Measurements from ENCODE around the gene SHOX.
"Not testable (repeated sequence)": the region's sequence is repeated elsewhere in the genome, so short reads cannot be mapped to it uniquely, and the experiment has no call there.

Gene SHOX

DNA sequence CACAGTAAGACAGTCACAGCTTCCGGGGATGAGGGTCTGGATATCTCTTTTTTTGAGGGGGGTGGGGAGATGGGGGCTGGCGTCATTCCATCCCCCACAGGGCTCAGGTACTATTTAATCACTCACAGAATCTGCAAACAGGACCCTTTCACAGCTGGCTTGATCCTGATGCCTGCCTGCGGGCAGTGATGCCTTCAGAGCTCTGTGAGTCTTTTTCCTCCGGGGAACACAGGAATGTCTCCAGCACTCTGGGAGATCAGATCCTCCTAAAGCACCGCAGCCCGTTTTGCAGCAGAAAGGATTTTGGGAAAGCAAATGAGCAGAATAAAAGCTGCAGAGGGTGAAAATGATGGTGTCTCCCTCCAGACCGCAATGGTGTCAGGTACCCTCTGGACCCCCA lies 13.2 kb upstream of the SHOX start:
- H3K27me3 Mint-ChIP-seq (ENCODE audit: low read depth): peaks cover 93% of the 10 kb centered on the region
- H3K27ac Mint-ChIP-seq: no peak overlapping the region
- TF ChIP-seq, protein P1, sequence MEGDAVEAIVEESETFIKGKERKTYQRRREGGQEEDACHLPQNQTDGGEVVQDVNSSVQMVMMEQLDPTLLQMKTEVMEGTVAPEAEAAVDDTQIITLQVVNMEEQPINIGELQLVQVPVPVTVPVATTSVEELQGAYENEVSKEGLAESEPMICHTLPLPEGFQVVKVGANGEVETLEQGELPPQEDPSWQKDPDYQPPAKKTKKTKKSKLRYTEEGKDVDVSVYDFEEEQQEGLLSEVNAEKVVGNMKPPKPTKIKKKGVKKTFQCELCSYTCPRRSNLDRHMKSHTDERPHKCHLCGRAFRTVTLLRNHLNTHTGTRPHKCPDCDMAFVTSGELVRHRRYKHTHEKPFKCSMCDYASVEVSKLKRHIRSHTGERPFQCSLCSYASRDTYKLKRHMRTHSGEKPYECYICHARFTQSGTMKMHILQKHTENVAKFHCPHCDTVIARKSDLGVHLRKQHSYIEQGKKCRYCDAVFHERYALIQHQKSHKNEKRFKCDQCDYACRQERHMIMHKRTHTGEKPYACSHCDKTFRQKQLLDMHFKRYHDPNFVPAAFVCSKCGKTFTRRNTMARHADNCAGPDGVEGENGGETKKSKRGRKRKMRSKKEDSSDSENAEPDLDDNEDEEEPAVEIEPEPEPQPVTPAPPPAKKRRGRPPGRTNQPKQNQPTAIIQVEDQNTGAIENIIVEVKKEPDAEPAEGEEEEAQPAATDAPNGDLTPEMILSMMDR (IDR thresholded peaks at IDR 0.05; ENCODE audit: unreplicated experiment in 3 of 3): no peak
- peaks cover 11% of the 10 kb centered on the region for H3K9me3 Mint-ChIP-seq
- H3K4me3 Mint-ChIP-seq: no peak overlapping the region
- H3K4me1 Mint-ChIP-seq: peaks cover 16% of the 10 kb centered on the region
- H3K36me3 Mint-ChIP-seq (ENCODE audit: low read depth): peaks cover 4% of the 10 kb centered on the region

DNA sequence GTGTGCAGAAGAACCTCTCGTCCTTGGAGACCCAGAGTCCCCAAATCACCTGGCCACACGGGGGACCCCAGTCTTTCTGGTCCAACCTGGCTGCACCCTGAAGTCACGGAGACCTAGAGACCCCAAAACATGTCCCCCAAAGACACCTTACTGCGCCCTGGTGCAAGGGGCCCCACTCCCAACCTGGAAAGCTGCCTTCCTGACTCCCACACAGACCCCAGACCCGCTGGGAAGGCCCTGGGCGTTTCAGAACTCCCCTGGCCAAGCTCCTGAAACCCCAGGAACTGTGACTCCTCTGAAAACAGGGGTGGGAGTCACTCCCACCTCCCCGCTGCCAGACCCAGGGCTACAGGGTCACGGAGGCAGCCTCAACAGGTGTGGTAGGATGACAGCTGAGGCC lies 12.7 kb upstream of the SHOX start:
- H3K4me1 Mint-ChIP-seq: peaks cover 20% of the 10 kb centered on the region
- peaks cover 4% of the 10 kb centered on the region for H3K36me3 Mint-ChIP-seq (ENCODE audit: low read depth)
- TF ChIP-seq, protein P1 (IDR thresholded peaks at IDR 0.05; ENCODE audit: unreplicated experiment in 3 of 3): no peak
- no peak overlapping the region for H3K27ac Mint-ChIP-seq
- H3K9me3 Mint-ChIP-seq: peaks cover 8% of the 10 kb centered on the region
- H3K4me3 Mint-ChIP-seq: peak overlapping the region in 1 of 3 experiments; percentile 18
- H3K27me3 Mint-ChIP-seq (ENCODE audit: low read depth): peaks cover 93% of the 10 kb centered on the region

DNA sequence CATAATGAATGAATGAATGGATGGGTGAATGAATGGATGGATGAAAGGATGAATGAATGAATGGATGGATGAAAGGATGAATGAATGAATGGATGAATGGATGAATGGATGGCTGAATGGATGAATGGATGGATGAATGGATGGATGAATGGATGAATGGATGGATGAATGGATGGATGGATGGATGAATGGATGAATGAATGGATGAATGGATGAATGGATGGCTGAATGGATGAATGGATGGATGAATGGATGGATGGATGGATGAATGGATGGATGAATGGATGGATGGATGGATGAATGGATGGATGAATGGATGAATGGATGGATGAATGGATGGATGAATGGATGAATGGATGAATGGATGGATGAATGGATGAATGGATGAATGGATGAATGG lies 12.3 kb upstream of the SHOX start:
- H3K27ac Mint-ChIP-seq, H3K9me3 Mint-ChIP-seq: not testable (repeated sequence)
- peak overlapping the region in 1 of 3 experiments; percentile 18 for H3K4me3 Mint-ChIP-seq

DNA sequence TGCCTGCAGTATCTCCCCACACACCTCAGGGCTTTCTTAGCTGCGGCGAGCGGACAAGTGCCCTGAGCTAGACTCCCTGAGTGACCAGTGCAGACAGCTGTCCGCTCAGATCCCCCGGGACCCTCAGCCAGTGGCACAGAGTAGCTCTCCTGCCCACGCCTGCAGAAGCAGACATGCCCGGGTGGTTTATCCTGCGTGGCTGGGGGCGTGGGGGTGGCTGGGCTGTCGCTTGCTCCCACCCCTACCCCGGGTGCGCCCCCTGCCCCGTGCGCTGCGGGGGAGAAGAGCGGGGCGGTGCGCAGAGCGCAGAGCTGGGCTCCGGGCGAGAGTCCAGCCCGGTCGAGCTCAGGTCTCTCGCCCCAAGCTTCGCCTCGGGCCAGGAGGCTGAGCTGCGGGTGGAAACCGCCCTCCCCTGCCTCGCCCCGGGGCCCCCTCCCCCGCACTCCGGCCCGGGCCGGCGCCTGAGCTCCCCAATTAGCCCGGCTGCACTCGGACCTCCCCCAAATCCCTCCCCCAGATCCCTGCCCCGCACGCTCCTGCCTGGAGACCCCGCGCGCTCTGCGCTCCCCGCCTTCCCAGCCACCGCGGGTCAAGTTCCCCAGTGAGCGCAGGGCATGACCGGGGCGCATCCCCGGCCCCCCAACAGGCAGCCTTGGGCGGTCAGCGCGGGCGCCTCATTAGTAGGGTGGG lies 11.7 kb upstream of the SHOX start:
- Mint-ChIP-seq H3K4me1 (peaks cover 26% of the 10 kb centered on the region), H3K36me3 (ENCODE audit: low read depth) (peaks cover 4% of the 10 kb centered on the region), H3K9me3 (peaks cover 3% of the 10 kb centered on the region), H3K4me3 (no peak overlapping the region), H3K27me3 (ENCODE audit: low read depth) (peaks cover 94% of the 10 kb centered on the region), H3K27ac (no peak overlapping the region)
- TF ChIP-seq, protein P1 (IDR thresholded peaks at IDR 0.05; ENCODE audit: unreplicated experiment in 3 of 3): no peak

More for the DNA sequence above, 12.3 kb upstream of the SHOX start:
- not testable (repeated sequence) for H3K36me3 Mint-ChIP-seq (ENCODE audit: low read depth)
- H3K27me3 Mint-ChIP-seq (ENCODE audit: low read depth): peaks cover 93% of the 10 kb centered on the region
- peaks cover 24% of the 10 kb centered on the region for H3K4me1 Mint-ChIP-seq

DNA sequence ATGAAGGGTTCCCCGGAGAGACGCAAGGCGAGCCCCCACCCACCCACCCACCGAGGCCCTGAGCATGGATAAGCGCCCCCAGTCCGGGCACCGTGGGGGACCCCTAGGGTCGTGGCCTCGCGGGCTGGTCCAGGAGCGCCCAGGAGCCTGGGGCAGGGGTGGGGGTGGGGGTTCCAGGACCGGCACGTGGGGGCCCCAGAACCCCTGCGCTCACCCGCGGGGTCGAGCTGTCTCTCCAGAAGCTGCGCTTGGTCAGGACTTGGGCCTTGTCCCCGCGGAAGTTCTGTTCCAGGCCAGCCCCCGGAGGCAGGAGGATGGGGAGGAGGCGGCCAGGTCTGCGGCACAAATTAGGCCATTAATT lies 11.2 kb upstream of the SHOX start:
- Mint-ChIP-seq H3K4me3 (no peak overlapping the region), H3K27me3 (ENCODE audit: low read depth) (peaks cover 94% of the 10 kb centered on the region), H3K4me1 (peaks cover 26% of the 10 kb centered on the region), H3K36me3 (ENCODE audit: low read depth) (peaks cover 4% of the 10 kb centered on the region), H3K27ac (no peak overlapping the region), H3K9me3 (peaks cover 2% of the 10 kb centered on the region)
- TF ChIP-seq, protein P1 (IDR thresholded peaks at IDR 0.05; ENCODE audit: unreplicated experiment in 3 of 3): no peak

DNA sequence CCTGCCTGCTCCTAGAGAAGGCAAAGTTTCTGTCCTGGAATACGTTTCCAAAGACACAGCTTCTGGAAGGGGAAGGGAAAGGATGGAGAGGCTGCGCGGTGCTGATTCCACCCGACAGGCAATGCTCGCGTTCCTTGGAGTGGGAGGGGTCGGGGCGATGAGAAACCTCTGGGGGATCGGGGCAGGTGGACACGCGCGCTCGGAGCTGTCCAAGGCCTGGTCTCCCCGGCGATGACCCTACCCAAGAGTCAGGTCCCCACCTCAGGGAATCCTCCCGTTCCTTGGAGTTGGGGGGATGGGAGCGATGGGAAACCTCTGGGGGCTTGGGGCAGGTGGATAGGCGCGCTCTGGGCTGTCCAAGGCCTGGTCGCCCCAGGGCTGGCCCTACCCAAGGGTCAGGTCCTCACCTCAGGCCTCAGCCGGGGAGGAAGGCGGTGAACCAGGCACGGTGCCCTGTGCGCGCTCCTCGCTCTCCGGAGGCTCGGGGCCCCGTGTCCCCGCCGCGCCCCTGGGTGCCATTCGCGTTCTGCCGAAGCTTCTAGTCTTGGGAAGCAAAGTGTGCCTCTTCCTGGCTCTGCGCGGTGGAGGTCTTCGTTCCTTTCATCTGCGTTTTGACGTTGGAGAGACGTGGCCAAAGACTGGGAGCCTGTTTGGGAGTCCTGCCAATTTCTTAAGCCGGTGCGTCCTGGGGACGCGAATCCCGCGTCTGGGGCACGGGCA lies 10.6 kb upstream of the SHOX start:
- peaks cover 27% of the 10 kb centered on the region for H3K4me1 Mint-ChIP-seq
- H3K27me3 Mint-ChIP-seq (ENCODE audit: low read depth): peaks cover 94% of the 10 kb centered on the region
- TF ChIP-seq, protein P1 (IDR thresholded peaks at IDR 0.05; ENCODE audit: unreplicated experiment in 3 of 3): no peak
- no peak overlapping the region for H3K4me3 Mint-ChIP-seq
- H3K27ac Mint-ChIP-seq: no peak overlapping the region
- H3K36me3 Mint-ChIP-seq (ENCODE audit: low read depth): peaks cover 4% of the 10 kb centered on the region
- H3K9me3 Mint-ChIP-seq: peaks cover 2% of the 10 kb centered on the region
